OCI-LY3 (cell line): Measurements from ENCODE around the gene TSPAN16.

Experiments
- H2AFZ ChIP-seq: fragments of 200-600, 300-600 bp; shearing (Covaris generic); 2 replicates; pipeline ENCODE4 v1.6.0; 2014; ENCODE audit warnings: antibody characterized with exemption, low read depth, low read length
- H3K27ac ChIP-seq: fragments of 200-600, 300-600 bp; sonication (generic); 2 replicates; pipeline ENCODE4 v1.5.1; 2014; ENCODE audit warnings: mild to moderate bottlenecking, low read length, moderate library complexity, mixed read lengths
- H3K27me3 ChIP-seq: fragments of 200-600, 300-600 bp; sonication (generic); 2 replicates; pipeline ENCODE4 v1.6.1; 2014; ENCODE audit warnings: low read depth, low read length, mixed read lengths
- H3K36me3 ChIP-seq: fragments of 200-600, 300-600 bp; sonication (generic); replicated peaks from 2 replicates; pipeline ENCODE3; 2014; ENCODE audit warnings: low read depth, low read length, mixed read lengths
- H3K4me1 ChIP-seq: fragments of 300-600, 200-600 bp; sonication (generic); 2 replicates; pipeline ENCODE4 v1.6.1; 2014; ENCODE audit warnings: low read length, mixed read lengths
- H3K4me2 ChIP-seq: fragments of 200-600, 300-600 bp; sonication (generic); 2 replicates; pipeline ENCODE4 v1.6.1; 2014; ENCODE audit warnings: low read length, mixed read lengths
- H3K4me3 ChIP-seq: fragments of 300-600, 200-600 bp; sonication (generic); 2 replicates; pipeline ENCODE4 v1.5.1; 2014; ENCODE audit warnings: antibody characterized with exemption, mild to moderate bottlenecking, low read length, moderate library complexity
- H3K79me2 ChIP-seq: fragments of 300-600, 200-600 bp; shearing (Covaris generic); 2 replicates; pipeline ENCODE4 v1.6.1; 2014; ENCODE audit warnings: mild to moderate bottlenecking, low read length, mixed read lengths
- H3K9ac ChIP-seq: fragments of 300-600, 200-600 bp; shearing (Covaris generic); 2 replicates; pipeline ENCODE4 v1.6.0; 2014; ENCODE audit warnings: mild to moderate bottlenecking, low read length, moderate library complexity
- H3K9me3 ChIP-seq: fragments of 200-600, 300-600 bp; shearing (Covaris generic); 2 replicates; pipeline ENCODE4 v1.6.1; 2014; ENCODE audit warnings: low read length, mixed read lengths; ENCODE audit not compliant: insufficient read depth
- H4K20me1 ChIP-seq: fragments of 200-600, 300-600 bp; sonication (generic); 2 replicates; pipeline ENCODE4 v1.6.1; 2016; ENCODE audit warnings: low read length, mixed read lengths; ENCODE audit not compliant: insufficient read depth
- CTCF ChIP-seq: fragments of 200-600, 300-600 bp; sonication (generic); IDR thresholded peaks from 2 replicates; pipeline ENCODE4 v1.5.1; 2014; ENCODE audit warnings: antibody characterized with exemption, low read length, low read depth
- EZH2phosphoT487 ChIP-seq: fragments of 200-600 bp; shearing (Covaris generic); IDR thresholded peaks from 2 replicates; pipeline ENCODE4 v1.6.1; 2018; ENCODE audit warnings: antibody characterized with exemption, mixed run types, low read depth

Gene TSPAN16

GRCh38 chr19:11291415-11291814 is 4.5 kb upstream of the TSPAN16 start:
- Histone ChIP-seq H4K20me1 (no peaks in the 10 kb centered on the region), H3K27ac (no peak overlapping the region), H3K4me2 (no peak overlapping the region), H3K4me1 (peaks cover 10% of the 10 kb centered on the region), H2AFZ (no peak overlapping the region), H3K9ac (no peak overlapping the region), H3K36me3 (no peaks in the 10 kb centered on the region), H3K9me3 (no peaks in the 10 kb centered on the region), H3K79me2 (no peaks in the 10 kb centered on the region), H3K27me3 (peaks cover 26% of the 10 kb centered on the region), H3K4me3 (no peak overlapping the region)
- no peak for TF ChIP-seq EZH2phosphoT487
- no peak for TF ChIP-seq CTCF

GRCh38 chr19:11291991-11292390 is 4.0 kb upstream of the TSPAN16 start:
- Histone ChIP-seq H3K9me3 (no peaks in the 10 kb centered on the region), H3K4me3 (no peak overlapping the region), H3K36me3 (no peaks in the 10 kb centered on the region), H3K4me2 (no peak overlapping the region), H3K79me2 (no peaks in the 10 kb centered on the region), H2AFZ (no peak overlapping the region), H4K20me1 (no peaks in the 10 kb centered on the region), H3K4me1 (peaks cover 10% of the 10 kb centered on the region), H3K27ac (no peak overlapping the region), H3K27me3 (peaks cover 29% of the 10 kb centered on the region), H3K9ac (no peak overlapping the region)
- TF ChIP-seq CTCF (no peak), EZH2phosphoT487 (no peak)

GRCh38 chr19:11293433-11294389 is 2.2 kb upstream of the TSPAN16 start:
- no peak for TF ChIP-seq EZH2phosphoT487
- peak; percentile 97 for TF ChIP-seq CTCF
- no peaks in the 10 kb centered on the region for H3K36me3 ChIP-seq
- no peak overlapping the region for H3K27ac ChIP-seq
- peaks cover 10% of the 10 kb centered on the region for H3K4me1 ChIP-seq
- no peaks in the 10 kb centered on the region for H3K9me3 ChIP-seq
- no peaks in the 10 kb centered on the region for H4K20me1 ChIP-seq
- peak overlapping the region; percentile 65; the same call in 1 of the 2 replicates for H2AFZ ChIP-seq
- no peaks in the 10 kb centered on the region for H3K79me2 ChIP-seq
- H3K4me2 ChIP-seq: peak overlapping the region; percentile 70
- H3K9ac ChIP-seq: peak overlapping the region; percentile 5; the same call in 1 of the 2 replicates
- H3K4me3 ChIP-seq: peak overlapping the region; percentile 65
- H3K27me3 ChIP-seq: peaks cover 29% of the 10 kb centered on the region

DNA sequence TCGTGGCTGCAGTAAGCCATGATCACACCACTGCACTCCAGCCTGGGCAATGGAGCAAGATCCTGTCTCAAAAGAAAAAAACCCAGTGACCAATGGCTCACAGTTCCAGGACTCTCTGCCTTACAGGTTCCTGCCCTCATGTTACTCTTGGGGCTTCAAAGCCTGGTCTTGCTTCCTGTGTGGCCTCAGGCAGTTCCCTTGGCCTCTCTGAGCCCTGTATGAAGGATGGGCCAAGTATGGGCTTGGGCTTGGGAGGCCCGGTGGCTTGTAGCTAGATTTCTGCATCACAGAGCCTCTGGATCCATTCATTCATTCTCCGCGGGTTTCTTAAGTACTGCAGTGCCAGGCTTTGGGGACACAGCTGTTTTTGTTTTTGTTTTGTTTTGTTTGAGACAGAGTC is 780 bp upstream of the TSPAN16 start:
- H3K79me2 ChIP-seq: no peaks in the 10 kb centered on the region
- H3K4me2 ChIP-seq: no peak overlapping the region
- H3K4me1 ChIP-seq: peaks cover 10% of the 10 kb centered on the region
- H3K9me3 ChIP-seq: no peaks in the 10 kb centered on the region
- H3K4me3 ChIP-seq: no peak overlapping the region
- TF ChIP-seq EZH2phosphoT487 (no peak), CTCF (no peak)
- no peaks in the 10 kb centered on the region for H3K36me3 ChIP-seq
- H4K20me1 ChIP-seq: no peaks in the 10 kb centered on the region
- H3K27me3 ChIP-seq: peaks cover 26% of the 10 kb centered on the region
- H2AFZ ChIP-seq: no peak overlapping the region
- no peak overlapping the region for H3K9ac ChIP-seq
- no peak overlapping the region for H3K27ac ChIP-seq
